Measurements from ENCODE around the gene TXLNA.

The TXLNA gene

DNA sequence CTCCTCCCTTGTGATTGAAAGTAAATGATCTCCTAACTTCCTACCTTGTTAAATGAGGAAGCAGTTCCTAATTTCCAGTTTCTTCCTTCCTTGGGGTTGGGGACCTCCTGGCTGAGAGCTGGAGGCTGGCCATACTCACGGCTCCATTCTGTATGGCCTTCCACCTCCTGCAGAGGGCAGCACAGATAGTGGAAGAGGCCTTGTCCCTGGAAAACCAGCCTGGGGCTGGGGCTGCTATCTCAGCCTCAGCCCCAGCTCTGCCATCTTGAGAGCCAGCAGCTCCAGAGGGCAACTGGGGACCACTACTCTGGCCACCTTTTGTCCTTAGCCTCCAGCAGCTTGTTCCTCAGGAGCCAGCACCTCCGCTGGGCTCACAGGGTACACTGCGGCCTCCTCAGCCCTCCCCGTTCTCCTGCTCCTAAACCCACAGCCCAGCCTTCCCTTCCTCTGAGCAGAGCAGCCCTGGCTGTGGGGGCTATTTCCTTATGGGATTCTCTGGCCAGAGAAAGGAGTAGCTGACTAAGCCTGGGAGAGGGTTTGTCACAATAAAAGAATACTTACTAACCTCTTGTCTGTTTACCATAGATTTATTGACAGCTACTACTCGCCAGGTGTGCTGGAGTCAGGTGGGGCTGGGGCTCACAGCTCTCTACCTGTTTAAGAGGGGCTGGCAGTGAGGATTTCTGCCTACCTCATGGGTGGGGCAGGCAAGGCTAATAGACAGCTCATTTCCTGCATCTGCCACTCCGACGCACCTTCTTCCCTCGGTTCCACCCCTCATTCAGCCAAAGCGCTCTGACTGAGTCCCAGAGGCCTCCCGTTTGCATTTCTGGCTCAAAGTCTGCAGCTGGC, 36.4 kb downstream of the TXLNA start:
- DNase-seq: peak; percentile 71

DNA sequence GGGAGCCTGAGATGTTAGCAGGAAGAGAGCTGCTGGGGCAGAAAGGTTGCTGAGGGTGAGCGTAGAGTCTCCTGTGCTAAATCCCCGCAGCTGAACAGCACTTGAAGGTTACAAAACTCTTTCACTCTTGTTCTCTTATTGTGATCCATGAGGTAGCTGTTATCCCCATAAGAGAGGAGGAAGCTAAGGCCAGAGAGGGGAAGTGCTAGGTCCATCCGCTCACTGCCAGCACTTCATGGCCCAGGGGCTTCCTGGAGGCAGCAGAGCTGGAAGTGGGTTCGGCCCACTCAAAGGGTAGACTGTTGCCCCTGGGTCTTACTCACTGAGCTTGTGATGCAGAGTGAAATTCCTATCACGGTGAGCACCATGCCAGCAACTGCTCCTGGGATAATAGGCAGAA, 37.1 kb downstream of the TXLNA start:
- DNase-seq: no peak

- no peak for DNase-seq
Observed at GRCh38 chr1:32219022-32219421, 39.5 kb downstream of the TXLNA start.

GRCh38 chr1:32220746-32221580, 41.5 kb downstream of the TXLNA start:
- DNase-seq: no peak

DNA sequence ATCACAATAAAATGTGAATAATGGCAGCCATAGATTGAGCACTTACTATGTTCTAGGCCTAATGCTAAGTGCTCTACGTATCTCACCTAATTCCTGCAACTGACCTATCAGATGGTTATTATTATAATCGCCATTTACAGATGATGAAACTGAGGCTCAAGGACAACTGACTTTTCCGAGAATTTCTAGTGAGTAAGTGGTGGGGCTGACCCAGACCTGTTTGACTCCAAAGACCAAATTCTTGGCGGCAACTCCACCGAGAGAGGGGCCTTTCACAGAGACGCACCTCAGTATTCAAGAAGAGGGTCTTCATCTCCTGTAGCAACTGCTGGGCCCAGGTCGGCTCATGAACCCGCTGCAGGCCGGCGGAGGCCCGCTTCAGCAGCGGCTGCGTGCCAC, 42.1 kb downstream of the TXLNA start:
- no peak for DNase-seq

DNA sequence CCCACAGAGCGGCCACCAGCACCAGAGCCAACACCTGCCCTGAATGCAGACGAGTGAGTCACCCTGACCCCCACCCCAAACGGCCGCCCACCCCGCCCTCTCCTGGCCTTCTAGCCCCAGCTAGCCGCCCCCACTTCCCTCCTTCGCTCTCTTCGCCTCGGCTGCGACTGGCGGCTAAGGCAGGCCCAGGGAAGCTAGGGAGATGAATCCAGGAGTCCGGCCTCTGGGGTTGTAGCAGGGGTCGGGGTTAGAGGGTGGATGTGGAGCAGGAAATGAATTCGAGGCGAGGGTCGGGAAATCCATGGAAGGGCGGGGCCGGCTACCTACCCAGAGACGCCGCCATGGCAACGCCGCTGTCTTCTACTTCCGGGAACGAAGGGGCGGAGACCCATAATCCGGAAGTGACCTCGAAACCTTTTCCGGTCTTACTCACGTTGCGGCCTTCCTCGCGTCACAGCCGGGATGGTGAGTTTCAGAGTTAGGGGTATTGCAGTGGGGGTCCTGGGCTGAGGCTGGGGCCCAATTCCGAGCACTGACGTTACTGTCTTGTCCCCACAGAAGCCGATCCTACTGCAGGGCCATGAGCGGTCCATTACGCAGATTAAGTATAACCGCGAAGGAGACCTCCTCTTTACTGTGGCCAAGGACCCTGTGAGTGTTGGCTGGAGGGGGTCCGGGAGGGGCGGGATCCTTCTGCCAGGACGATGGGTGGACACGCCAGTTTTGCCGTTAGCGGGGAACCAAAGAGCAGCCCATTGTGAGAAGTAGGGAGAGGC, 42.7 kb downstream of the TXLNA start, which contains the start of the genes EIF3I and TMEM234:
Gene EIF3I, plus strand, starts transcription at position 428 of the 776 bp plus-strand sequence. Its CDS starts 35 bp downstream, at position 463.
Gene TMEM234, minus strand, starts transcription at position 374 of the 776 bp plus-strand sequence. Its CDS starts 31 bp downstream, at position 343.
- peak; percentile 94 for DNase-seq

DNA sequence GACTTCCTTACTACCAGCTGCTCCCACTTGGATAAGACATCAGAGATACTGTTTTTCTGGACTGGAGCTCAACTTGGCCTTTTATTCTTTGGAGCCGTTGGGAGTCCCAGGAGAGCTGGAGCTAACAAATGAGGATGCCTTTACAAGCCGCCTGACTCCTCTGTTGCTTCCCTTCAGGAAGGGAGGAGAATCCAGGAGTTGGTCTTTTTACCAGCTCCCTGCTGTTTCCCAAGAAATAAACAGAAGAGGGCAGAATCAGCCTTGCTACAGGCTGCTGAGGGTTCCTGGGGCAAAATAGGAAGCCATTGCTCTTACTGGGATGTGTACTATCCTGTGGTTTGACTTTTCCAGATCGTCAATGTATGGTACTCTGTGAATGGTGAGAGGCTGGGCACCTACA, 44.2 kb downstream of the TXLNA start:
- no peak for DNase-seq

- DNase-seq: no peak
Observed at GRCh38 chr1:32224285-32224684, 44.8 kb downstream of the TXLNA start.

GRCh38 chr1:32228771-32229170, 49.3 kb downstream of the TXLNA start:
- DNase-seq: no peak

DNA sequence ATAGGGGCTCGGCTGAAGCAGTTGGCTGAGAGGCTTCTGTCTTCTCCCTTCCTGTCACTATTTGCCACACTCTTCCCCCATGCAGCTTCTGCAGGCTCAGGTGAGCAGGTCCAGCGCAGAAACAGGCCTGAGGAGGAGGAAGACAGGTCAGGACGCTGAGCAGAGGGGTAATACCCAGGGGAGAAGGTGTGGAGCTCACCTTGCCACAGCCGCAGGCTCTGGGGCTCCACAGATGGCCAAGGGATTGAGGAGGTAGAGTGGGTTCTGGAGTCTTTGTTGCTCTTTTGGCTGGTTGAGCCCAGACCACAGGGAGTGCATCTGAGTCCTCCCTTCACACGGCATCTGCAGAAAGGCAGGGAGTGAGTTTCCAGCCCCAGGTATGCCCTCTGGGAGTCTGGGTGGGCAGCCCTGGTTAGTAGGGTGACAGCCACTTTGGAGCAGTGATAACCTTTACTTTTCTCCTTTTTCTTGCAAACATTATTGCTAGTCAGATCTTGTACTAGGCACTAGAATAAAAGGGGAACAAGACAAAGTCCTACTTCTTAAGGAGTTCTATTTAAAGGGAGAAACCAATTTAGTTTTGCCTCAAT, 52.5 kb downstream of the TXLNA start:
- no peak for DNase-seq

- no peak for DNase-seq
Observed at GRCh38 chr1:32232558-32233304, 53.3 kb downstream of the TXLNA start.

- DNase-seq: no peak
Observed at GRCh38 chr1:32234792-32235191, 55.3 kb downstream of the TXLNA start.

DNA sequence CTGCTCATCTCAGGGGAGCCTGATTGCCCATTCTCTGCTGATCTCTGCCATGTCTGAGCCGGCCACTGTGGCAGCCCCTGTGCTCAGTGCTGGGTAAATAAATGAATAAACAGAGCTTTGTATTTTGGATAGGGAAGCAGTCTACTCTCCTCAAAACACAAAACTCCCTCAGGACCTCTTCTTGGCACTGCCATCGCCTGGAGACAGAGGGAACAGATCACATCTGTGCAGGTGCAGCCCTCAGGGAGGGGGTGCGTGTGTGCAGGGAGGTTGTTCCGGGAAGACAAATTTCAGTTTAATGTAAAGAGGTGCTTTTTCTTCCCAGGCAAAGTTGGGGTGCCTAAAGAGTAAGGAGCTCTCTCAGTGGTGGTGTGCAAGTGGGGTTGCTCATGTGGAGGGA, 59.9 kb downstream of the TXLNA start:
- no peak for DNase-seq

DNA sequence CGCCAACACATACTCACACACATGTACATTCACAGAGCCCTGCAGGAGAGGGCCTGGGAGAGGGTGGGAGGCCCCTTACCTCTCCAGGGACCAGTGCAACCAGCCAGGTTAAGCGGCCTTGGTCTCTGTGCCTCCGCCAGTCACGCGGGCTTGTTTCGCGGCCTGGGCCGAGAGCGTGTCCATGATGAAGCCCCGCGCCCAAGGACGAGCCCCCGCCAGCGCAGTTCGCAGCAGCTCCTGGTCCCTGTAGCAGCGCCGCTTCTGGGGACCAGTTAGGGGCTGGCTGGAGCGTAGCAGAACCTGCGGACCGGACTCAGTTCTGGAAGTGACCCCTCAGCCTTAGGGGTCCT, 60.3 kb downstream of the TXLNA start:
- DNase-seq: no peak

DNA sequence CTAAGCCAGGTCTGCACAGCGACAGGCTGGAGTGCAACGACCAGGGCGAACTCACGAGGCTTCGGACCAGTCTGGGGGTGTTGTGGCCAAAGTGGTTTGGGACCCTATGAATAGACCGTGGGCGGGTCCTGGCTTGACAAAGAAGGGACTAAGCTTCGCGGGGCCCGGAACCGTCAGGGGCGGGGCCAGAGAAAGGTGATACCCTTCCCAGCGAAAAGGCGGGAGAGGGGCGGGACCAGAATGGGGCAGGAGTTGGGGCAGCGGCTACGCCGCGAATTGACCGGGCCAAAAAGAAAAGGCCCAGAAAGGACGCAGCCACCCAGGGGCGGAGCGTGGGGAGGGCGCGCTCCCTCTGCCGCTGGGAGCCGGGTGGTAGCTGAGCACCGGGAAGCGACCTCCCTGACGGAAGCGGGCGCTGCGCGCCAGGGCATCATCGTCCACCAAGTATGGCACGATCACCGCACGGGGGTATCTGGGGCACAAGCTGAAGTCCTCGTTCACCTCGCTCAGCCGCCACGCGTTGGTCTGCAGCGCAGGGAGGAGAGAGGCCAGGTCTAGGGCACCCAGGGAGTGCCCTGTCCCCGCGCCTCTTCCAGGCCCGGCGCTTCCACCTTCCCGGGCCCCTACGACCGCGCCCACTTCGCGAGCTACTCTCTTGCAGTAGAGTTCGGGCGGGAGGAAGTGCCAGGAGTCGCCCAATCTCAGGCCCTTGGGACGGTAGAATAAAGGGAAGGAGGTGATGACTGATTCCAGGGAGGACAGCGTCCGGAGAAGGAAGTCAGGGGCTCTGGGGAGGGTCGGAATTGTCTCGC, 60.9 kb downstream of the TXLNA start:
- peak; percentile 68 for DNase-seq

DNA sequence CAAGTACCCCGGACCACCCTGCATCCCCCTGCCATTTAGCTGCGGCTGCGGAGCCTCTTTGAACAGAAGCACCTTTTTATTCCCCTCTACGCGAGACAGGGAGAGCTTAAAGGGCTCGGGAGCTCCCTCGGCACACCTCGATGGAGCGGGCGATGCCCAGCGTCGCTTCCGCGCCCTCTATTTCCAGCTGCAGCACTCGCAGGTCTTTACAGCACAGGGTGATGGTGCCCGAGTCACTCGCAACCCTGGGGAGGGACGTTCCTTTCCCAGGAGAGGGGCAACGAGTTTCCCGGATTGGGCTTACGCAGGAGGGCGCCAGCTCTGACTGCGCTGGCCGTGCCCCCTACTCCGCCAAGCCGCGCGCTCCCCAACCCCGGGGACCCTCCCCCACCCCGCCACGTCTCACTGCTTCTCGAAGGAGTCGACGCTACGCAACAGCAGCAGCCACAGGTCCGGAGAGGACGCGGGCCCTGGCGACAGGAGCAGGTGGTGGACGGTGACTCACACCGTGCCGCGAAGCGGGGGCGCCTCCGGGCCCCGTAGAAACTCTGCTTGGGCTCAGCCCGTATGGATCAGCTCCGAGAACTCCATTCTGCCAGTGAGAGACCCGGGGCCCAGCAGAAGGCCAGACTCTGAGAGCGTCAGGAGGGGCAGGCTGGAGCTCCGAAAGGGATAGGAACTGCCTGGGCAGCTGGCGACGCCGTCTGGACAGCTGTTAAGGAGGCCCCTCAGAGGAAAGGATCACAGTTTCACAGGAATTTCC, 61.7 kb downstream of the TXLNA start:
- peak; percentile 39 for DNase-seq

- DNase-seq: no peak
Observed at GRCh38 chr1:32242341-32242851, 62.9 kb downstream of the TXLNA start.

DNA sequence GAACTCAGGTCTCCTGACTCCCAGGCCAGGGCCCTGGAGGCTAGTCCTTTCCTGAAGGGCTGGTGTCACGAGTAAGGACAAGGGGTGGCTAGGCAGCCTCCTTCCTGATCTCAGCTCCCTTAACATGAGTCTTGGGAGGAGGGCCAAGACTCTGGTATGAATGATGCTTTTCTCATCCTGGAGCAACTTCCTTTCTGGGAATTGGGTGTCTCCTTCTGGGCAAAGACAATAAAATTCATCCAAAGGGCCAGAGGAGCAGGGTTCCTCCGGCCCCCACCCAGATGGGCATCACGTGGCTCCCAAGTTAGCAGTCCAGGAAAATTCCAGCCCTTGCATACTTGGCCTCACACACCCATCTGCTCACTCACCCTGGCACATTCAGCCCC, 67.4 kb downstream of the TXLNA start, which contains the start of gene FAM167B:
Gene FAM167B, plus strand, starts transcription at position 335 of the 386 bp plus-strand sequence. CDS start 200 bp downstream, outside the sequence.
- DNase-seq: no peak

- no peak for DNase-seq
Observed at GRCh38 chr1:32247452-32247851, 68.0 kb downstream of the TXLNA start.

Measured in CD4-positive, alpha-beta T cell treated with Interleukin-17A for 1 hour (primary cell).